IPS-18c (cell line): ENCODE results near the gene DGCR8.

Experiments used
- H3K4me3 ChIP-seq: 2 replicates; pipeline ENCODE4 v1.7.0; 2013; ENCODE audit warnings: low read depth, mild to moderate bottlenecking, low read length, moderate library complexity; ENCODE audit not compliant: insufficient read depth
- H3K9me3 ChIP-seq: one replicate; pipeline ENCODE4 v1.6.1; 2013; ENCODE audit warnings: mild to moderate bottlenecking, low read length, moderate library complexity; ENCODE audit not compliant: control insufficient read depth, insufficient read depth

Gene DGCR8

GRCh38 chr22:20044495-20045151 lies 35.4 kb upstream of the DGCR8 start:
- Histone ChIP-seq H3K9me3 (no peaks in the 10 kb centered on the region), H3K4me3 (no peak overlapping the region)

DNA sequence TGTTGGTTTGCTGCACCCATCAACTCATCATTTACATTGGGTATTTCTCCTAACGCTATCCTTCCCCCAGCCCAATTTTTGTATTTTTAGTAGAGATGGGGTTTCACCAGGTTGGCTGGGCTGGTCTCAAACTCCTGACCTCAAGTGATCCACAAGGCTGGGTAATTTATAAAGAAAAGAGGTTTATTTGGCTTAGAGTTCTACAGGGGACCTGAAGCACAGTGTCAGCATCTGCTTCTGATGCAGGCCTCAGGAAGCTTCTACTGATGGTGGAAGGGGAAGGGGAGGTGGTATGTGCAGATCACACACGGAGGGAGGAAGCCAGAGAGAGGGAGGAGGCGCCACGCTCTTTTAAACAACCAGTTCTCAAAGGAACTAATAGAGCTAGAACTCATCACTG lies 33.3 kb upstream of the DGCR8 start:
- Histone ChIP-seq H3K4me3 (no peak overlapping the region), H3K9me3 (no peaks in the 10 kb centered on the region)

DNA sequence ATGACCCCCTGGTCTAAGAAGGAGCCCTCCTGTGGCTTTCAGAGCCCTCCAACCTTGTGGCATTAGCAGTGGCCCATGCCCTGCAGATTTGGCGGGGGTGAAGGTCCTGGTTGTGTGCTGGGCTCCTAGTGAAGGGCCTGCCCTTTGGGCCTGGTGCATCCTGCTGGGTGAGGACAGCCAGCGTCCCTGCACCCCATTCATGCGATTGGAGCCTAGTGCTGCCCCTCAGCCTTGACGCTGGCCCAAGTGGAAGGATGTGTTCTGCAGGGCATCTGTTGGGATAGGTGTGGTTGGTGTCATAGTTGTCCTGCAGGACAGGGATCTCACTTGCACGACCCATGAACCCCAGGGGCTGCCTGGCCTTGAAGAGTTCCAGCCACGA lies 28.1 kb upstream of the DGCR8 start:
- Histone ChIP-seq H3K9me3 (no peaks in the 10 kb centered on the region), H3K4me3 (no peak overlapping the region)

GRCh38 chr22:20052309-20053259 lies 27.5 kb upstream of the DGCR8 start:
- Histone ChIP-seq H3K9me3 (no peaks in the 10 kb centered on the region), H3K4me3 (no peak overlapping the region)

GRCh38 chr22:20053407-20054033 lies 26.5 kb upstream of the DGCR8 start:
- H3K4me3 ChIP-seq: no peak overlapping the region
- no peaks in the 10 kb centered on the region for H3K9me3 ChIP-seq

DNA sequence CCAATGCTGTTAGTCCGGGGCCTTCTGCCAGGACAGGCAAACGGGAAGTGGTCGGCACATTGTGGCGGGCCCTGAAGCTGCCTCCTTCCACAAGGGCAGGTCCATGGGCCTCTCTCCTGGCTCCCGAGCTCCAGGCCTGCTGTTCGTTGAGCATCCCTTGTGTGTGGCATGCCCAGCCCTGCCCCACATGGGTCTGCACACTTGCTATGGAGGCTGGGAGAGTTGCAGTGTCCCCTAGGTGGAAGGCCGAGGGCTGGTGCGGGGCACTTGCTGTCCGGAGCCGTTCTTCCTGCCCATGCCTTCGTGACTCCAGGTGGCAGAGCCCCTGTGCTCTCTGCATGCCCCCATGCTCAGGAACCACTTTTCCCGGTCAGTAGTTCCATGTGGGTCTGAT lies 26.0 kb upstream of the DGCR8 start:
- Histone ChIP-seq H3K9me3 (no peaks in the 10 kb centered on the region), H3K4me3 (no peak overlapping the region)

DNA sequence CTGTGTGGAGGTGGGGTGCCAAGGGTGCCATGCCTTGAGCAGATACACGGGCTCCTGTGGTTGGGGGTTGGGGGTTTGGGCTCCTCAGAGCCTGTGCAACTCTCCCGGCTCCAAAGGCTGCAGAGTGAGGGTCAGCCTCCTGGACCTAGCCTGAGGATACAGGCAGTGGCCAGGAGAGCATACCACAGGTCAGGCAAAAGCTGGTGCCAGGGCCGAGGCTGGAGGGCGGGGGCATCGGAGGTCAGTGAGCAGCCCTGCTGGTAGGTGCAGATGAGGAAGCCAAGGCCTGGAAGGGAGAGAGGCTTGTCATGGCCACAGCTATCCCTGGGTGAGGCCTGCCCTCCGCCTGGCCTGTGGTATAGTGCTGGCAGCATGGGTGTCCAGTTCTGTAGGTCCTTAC lies 25.6 kb upstream of the DGCR8 start:
- Histone ChIP-seq H3K9me3 (no peaks in the 10 kb centered on the region), H3K4me3 (no peak overlapping the region)

- Histone ChIP-seq H3K9me3 (no peaks in the 10 kb centered on the region), H3K4me3 (no peak overlapping the region)
These were observed 24.9 kb upstream of the DGCR8 start for GRCh38 chr22:20055144-20055543.

DNA sequence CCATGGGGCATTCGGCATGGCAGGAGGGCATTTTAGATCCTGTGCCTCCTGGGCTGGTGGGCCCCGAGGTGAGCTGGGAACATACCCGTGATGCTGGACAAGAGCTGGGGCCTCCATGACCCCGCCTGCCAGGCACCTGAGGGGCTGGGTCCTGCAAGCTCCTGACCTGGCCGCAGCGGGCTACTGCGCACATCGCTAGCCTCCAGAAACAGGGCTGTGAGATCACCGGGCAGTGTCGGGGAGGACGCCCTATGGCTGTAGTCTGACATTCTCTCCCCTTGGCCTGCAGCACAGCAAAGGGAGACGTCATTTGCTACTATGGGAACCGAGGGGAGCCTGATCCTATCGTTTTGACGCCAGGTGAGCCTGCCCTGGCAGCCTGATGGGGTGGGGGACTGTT lies 24.4 kb upstream of the DGCR8 start:
- no peaks in the 10 kb centered on the region for H3K9me3 ChIP-seq
- H3K4me3 ChIP-seq: no peak overlapping the region

DNA sequence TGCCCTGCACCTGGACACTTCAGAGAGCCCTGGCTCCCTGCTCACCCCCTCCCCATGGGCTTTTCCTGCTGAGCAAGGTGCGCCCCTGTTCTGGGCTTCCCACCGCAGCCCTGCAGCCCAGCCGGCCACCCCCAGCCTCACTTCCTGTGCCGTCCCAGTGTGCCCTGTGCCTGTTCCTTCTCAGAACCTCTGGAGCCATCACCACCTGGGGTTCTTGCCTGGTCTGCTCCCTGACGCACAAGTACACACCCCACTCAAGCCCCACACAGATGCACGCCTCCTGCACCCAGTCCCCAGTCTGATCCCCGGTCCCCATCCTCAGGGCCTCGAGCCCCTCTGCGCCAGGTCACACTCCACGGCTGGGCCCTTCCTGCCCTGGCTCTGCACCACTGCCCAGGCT lies 23.9 kb upstream of the DGCR8 start:
- Histone ChIP-seq H3K9me3 (no peaks in the 10 kb centered on the region), H3K4me3 (no peak overlapping the region)

DNA sequence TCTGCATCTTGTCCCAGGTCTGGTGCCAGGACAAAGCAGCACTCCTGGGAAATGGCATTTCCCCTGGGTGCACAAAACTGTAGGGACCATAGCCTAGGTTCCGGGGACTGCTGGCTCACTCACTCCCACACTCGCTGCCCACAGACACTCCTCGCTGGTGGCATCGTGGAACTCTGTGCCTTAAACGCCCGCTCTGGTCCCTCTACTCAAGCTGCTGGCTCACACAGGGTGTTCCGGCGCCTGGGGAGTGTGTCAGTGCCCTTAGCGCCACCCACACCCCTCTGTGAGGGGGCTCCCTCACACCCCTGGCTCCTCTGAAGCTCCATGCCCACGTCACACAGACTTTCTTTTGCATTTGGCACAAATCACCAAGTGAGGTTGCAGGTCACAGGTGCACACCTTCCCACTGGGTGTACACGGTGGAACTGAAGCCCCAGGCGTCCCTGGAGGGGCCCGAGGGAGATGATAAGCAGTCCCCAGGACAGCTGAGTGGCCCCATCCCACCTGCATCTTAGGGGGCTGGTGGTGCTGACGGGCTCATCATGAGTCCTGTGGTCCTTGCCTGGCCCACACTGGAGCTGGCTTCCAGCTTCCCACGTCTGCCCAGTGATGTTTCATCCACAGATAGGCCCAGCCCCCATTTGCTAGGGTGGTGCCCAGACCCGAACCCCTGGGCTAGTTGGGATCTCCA lies 23.2 kb upstream of the DGCR8 start:
- Histone ChIP-seq H3K4me3 (no peak overlapping the region), H3K9me3 (no peaks in the 10 kb centered on the region)

- H3K9me3 ChIP-seq: no peaks in the 10 kb centered on the region
- H3K4me3 ChIP-seq: no peak overlapping the region
These were observed 22.3 kb upstream of the DGCR8 start for GRCh38 chr22:20057596-20058268.

GRCh38 chr22:20058989-20059770 lies 20.9 kb upstream of the DGCR8 start:
- Histone ChIP-seq H3K4me3 (no peak overlapping the region), H3K9me3 (no peaks in the 10 kb centered on the region)

GRCh38 chr22:20060700-20061480 lies 19.2 kb upstream of the DGCR8 start:
- Histone ChIP-seq H3K9me3 (no peaks in the 10 kb centered on the region), H3K4me3 (no peak overlapping the region)

- Histone ChIP-seq H3K4me3 (no peak overlapping the region), H3K9me3 (no peaks in the 10 kb centered on the region)
These were observed 18.6 kb upstream of the DGCR8 start for GRCh38 chr22:20061481-20061861.
